CD4-positive, alpha-beta T cell treated with Interleukin-15 for 4 hours (primary cell): ENCODE results near the gene ASB7.
A peak's percentile ranks its signal among the peaks of the same experiment; 100 is the strongest.
"Not testable (repeated sequence)": the region's sequence is repeated elsewhere in the genome, so short reads cannot be mapped to it uniquely, and the experiment has no call there.

ENCODE experiments used
- DNase-seq: peaks from one replicate; pipeline ENCODE4 v3.0.0-alpha.2; 2020; ENCODE audit warnings: low spot score

ASB7 gene, protein sequence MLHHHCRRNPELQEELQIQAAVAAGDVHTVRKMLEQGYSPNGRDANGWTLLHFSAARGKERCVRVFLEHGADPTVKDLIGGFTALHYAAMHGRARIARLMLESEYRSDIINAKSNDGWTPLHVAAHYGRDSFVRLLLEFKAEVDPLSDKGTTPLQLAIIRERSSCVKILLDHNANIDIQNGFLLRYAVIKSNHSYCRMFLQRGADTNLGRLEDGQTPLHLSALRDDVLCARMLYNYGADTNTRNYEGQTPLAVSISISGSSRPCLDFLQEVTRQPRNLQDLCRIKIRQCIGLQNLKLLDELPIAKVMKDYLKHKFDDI

GRCh38 chr15:100602064-100602822 is at the start of gene ASB7, which contains the start of gene LINS1:
TSS of gene ASB7 (plus strand) at chr15:100602589. CDS start at chr15:100612217, 9,628 bp downstream.
TSS of gene LINS1 (minus strand) at chr15:100602184. CDS start at chr15:100580842, 21,342 bp downstream.
- peak; percentile 100 for DNase-seq

GRCh38 chr15:100553468-100553867 is 48.9 kb upstream of the ASB7 start:
- DNase-seq, result no peak

DNA sequence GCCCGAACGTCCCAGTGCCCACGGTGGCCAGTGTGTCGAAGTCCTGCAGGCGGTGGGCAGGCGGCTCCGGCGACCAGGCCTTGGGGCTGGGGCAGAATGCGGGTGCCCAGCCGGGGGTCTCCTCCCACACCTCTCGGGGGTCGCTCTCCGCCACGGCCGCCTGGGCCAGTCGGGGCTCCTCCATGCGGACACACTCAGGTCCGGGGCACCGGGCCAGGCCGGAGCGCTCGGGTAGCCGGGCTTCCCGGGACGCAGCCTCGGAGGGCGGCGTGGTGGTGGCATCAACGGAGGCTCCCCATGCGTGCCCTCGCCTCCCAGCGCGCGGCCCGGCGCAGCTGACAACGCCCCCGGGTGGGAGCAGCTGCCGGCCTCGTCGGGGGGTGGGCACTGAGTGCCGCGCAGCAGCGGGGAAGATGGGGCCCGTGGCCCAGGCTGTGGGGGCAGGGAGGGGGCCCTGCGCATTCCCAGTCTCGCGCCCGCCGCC is 43.6 kb upstream of the ASB7 start:
- DNase-seq, result no peak

GRCh38 chr15:100559330-100559729 is 43.1 kb upstream of the ASB7 start:
- DNase-seq, result no peak

GRCh38 chr15:100560323-100560722 is 42.1 kb upstream of the ASB7 start:
- DNase-seq, result no peak

- DNase-seq, result no peak
Measured at GRCh38 chr15:100565591-100565990, 36.8 kb upstream of the ASB7 start.

DNA sequence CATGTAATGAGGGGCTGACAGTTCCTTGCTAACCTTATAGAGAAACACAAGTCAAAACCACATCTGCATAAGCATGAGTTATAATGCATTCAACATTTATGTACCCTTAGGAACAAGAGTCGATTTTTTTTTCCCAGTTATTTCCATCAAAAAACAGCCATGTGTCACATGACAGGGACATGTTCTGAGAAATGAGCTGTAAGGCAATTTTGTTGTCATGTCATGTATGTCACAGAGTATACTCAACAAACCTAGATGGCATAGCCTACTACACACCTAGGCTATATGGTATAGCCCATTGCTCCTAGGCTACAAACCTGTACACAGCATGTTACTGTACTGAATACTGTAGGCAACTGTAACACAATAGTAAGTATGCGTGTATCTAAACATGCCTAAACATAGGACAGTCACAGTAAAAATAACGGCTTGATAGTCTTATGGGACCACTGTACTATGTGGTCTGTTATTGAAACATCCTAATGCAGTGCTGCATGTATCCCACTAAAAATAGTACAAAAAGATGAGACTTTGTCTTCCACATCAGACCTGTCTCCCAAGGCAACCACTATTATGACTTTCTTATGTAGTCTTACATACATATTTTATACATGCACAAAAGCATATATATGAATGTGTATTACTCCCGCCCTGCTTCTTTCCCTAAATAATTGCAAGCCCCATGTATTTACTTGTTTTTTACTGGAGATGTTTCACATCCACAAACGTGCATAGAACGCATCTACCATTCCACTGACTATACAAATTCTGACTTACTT is 35.4 kb upstream of the ASB7 start:
- no peak for DNase-seq

DNA sequence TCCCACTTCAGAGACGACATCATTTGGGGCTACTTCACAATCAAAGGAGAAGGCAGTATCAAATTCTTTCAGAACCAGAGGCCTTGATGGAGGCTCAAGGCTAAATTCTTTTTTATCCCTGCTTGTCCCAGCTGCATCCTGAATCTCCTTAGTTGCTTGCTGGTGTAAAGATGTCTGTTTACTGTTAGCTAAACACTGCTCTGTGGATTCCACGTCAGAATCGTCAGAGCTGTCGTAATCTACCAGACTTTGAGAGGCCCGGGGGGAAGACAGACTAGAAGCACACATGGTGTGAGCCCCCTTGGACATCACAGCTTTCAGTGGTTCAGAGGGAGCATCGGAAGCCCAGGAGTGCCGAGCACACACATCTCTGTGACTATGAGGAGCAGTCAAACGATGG is 33.0 kb upstream of the ASB7 start:
- DNase-seq, result no peak

GRCh38 chr15:100570275-100570674 is 32.1 kb upstream of the ASB7 start:
- DNase-seq, result no peak

GRCh38 chr15:100570735-100571313 is 31.6 kb upstream of the ASB7 start:
- no peak for DNase-seq

DNA sequence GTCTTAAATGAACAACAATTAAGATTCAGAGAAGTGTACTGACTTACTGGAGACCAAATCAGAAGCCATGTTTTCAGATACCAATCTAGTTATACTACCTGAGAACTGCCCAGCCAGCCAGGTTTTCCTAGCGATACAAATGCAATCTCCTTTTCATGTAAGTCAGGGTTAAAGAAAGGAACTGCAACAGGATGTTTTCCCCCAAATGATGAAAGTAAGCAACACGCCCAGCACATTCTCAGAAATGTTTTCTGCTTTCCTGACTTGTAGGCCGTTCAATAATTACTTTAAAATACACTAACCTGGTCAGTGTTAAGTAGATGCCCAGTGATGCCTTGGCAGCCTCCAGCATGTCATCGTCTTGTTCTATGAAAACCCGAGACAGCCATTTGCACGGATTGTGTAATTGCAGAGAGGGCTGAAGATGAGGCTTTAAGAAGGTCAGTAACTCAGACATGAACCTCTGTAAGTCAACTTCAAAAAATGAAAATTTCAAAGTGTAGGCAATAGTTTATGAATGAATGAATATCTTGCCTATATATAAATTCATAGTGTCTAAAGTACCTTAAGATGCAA is 30.7 kb upstream of the ASB7 start:
- peak; percentile 25 for DNase-seq

GRCh38 chr15:100572362-100572983 is 29.9 kb upstream of the ASB7 start:
- DNase-seq, result peak; percentile 42

DNA sequence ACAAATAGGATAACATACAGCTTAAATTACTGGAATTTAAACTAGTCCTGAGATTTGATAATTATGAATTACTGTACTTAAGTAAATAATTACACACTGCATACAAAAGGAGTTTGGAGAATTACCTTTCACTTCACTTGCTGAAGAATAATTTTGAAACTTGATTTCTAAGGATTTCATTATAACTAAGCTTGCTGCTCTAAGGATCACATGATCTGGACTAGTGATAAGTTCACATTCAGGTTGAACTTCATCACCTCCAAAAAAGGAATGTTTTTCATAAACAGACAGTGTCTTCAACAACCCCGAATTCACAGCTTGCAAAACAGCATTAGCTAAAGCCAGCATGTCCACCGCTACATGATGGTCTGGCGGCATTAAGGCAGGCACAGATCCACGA is 28.9 kb upstream of the ASB7 start:
- DNase-seq, result no peak

- DNase-seq, result no peak
Measured at GRCh38 chr15:100580414-100580813, 22.0 kb upstream of the ASB7 start.

- DNase-seq, result no peak
Measured at GRCh38 chr15:100588638-100589242, 13.6 kb upstream of the ASB7 start.

DNA sequence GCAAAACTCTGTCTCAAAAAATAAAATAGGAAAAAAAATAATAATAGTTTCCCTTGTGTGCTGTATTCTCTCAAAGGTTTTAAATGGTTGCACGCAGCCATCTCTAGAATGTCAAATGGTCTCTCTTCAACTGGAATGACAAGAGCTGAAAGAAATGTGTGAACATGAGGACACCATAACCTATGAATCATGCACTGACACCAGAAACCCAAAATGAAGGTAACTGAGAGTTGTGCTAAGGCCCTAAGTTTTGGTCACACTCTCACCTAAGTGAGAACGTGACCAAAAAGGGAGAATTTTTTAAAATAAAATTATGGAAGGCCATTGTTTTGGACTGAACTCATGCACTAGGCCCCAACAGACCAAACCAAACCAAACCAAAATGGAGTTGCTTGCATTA is 11.2 kb upstream of the ASB7 start:
- DNase-seq, result not testable (repeated sequence)

DNA sequence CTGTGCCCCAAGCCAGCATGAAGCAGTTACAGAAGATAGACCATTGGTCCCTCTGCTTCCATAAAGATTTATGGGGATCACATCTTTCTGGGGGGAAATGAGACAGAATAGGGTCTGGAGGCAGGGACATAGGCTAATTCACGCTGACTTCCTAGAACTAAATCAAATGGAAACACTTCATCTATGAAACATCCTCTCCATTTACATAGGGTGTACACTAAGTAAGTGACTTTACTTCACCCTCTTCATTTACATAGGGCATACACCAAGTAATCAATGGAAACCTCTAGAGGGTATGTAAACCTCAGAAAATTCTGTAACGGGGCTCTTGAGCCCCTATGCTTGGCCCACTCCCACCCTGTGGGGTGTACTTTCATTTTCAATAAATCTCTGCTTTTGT is 10.6 kb upstream of the ASB7 start:
- DNase-seq, result no peak

DNA sequence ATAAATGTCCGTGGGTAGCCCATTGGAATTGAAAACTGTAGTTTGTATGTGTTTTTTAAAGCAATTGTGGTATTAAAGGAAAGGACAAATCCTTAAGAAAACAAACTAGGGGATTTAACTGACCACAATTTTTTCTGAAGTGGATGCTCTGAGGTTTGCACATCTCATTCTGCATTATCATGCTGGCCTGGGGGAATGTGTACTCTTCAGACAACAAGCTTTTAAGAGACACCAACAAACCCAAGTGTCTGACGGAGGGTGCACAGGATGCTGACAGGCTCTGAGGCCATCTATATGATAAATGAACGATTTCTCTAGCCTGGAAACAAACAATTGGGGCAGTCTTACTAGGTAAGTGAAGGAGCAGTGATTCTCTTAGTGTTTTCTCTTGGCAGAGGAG is 9.5 kb upstream of the ASB7 start:
- DNase-seq, result no peak

GRCh38 chr15:100593431-100593830 is 9.0 kb upstream of the ASB7 start:
- DNase-seq, result no peak

- DNase-seq, result no peak
Measured at GRCh38 chr15:100595964-100596363, 6.4 kb upstream of the ASB7 start.

DNA sequence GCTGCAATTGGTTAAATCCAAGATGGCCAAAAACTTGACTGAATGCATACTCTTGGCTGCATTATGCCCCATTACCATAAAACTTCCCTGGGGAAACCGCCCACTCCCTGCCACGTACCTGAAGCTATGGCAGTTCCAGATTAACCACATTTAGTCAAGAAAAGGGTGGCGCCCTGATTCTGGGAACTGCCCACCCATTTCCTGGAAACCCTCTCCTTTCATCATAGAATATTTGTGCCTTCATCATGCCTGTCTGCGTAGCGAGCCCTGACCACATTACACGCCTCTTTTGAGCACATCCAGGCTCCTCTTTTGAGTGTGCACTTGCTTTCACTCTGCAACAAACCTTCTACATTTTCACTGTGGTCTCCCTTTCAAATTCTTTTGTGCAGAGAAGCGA is 5.6 kb upstream of the ASB7 start:
- DNase-seq, result peak; percentile 98
